Right ventricle myocardium superior (tissue), 1 donor: ENCODE results near the gene PNPLA7. TPM values are rescaled to one million over a fixed set of nuclear protein-coding genes. Genes with fewer than 3 reads are reported as not detected.
"Not testable (repeated sequence)": the region's sequence is repeated elsewhere in the genome, so short reads cannot be mapped to it uniquely, and the experiment has no call there.

Experiments used
- ATAC-seq: fragments of 200-7000 bp; cut with Tn5 transposase; one replicate; pipeline ENCODE4 v1.9.1; 2020; ENCODE audit warnings: mild to moderate bottlenecking; ENCODE audit not compliant: poor library complexity
- DNase-seq: peaks from one replicate; pipeline ENCODE4 v3.0.0-alpha.2; 2020
- intact Hi-C: fragments of 100-400 bp; cut with DNase I; formaldehyde crosslinking; loops from one replicate; pipeline ENCODE4 v1.11.2; 2022
- long read RNA-seq: library from polyadenylated mRNA; unstranded; transcript quantifications from one replicate; pipeline ENCODE4 v2.0.0, GENCODE V29; 2021
- total RNA-seq: library from RNA; stranded (reverse); fragmentation: NEBNext Ultra II Directional; extraction: Animal tissue kit (Norgen Biotek cat#: 25700); gene quantifications from one replicate; pipeline ENCODE4 v1.2.1, GENCODE V29; 2021
- donor health status: DM: no; HTN: yes; CAD: no; lungs with severe emphysema.

Gene PNPLA7
- total RNA-seq = 12.2 TPM
- long read RNA-seq, partial matches to known transcripts = 17 of 25 reads
- long read RNA-seq, other reads (novel, unspliced or antisense) = 8 of 25 reads

DNA sequence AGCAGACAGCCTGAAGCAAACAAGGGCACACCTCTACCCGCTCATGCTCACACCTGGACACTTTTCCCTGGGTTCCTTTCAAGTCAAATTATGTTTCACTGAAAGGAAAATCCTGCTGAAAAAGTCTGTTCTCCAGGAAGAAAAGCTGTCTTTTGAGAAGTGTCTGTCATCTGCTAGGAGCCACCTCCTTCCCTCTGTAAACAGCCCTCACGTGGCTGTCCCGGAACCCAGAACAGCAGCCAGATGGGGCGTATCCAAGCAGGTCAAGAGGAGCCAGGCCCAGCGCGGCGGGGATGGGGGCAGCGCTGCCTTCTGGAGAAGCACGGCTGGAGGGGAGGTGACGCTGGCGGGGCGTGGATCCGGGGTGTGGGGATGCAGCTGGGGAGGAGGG, at the start of gene PNPLA7:
Gene PNPLA7 (minus strand): TSS at position 172 of the 391 bp plus-strand sequence. CDS start 205 bp downstream, outside the sequence.
- ATAC-seq = peak; percentile 85
- intact Hi-C loops = no loop called here
- DNase-seq = peak; percentile 94

DNA sequence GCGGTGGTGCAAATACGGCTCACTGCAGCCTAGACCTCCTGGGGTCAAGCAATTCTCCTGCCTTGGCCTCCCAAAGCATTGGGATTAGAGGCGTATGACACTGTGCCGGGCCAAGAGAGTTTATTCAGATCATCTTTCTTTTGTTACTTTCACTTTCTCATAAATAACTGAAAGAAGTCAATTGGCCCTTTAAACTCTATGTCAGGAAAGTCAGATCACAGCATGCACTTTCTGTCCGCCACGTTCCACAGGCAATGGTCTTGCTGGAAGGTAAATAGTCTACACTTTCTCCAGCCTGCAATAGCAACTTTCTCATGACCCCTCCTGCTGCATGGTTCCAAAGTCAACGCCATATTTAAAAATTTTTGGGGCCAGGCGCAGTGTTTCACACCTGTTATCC, 48.7 kb upstream of the PNPLA7 start:
- DNase-seq (no peak), ATAC-seq (no peak)
- intact Hi-C loops = no loop called here

DNA sequence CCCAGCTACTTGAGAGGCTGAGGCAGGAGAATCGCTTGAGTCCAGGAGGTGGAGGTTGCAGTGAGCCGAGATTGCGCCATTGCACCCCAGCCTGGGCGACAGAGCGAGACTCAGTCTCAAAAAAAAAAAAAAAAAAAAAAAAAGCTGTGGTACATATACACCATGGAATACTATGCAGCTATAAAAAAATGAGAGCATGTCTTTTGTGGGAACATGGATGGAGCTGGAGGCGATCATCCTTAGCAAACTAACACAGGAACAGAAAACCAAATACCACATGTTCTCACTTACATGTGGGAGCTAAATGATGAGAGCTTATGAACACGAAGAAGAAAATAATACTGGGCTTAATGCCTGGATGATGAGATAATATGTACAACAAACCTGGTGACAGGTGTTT, 46.4 kb upstream of the PNPLA7 start:
- intact Hi-C loops, DNase-seq, ATAC-seq: not testable (repeated sequence)

DNA sequence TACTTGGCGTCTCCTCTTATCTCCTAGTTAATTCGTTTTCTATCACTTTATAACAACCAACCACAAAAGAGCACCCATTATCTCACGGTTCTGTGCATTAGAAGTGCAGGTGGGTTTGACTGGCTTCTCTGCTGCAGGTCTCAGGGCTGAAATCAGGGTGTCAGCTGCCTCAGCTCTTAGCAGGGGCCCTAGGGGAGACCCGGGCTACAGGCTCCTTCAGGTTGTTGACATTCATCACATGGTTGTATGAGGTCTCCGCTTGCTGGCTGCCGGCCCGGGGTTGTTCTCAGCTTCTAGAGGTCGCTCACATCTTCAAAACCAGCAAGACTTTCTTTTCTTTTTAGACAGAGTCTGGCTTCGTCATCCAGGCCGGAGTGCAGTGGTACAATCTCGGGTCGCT, 43.0 kb upstream of the PNPLA7 start:
- no peak for ATAC-seq
- DNase-seq = peak; percentile 34
- intact Hi-C loops = no loop called here

DNA sequence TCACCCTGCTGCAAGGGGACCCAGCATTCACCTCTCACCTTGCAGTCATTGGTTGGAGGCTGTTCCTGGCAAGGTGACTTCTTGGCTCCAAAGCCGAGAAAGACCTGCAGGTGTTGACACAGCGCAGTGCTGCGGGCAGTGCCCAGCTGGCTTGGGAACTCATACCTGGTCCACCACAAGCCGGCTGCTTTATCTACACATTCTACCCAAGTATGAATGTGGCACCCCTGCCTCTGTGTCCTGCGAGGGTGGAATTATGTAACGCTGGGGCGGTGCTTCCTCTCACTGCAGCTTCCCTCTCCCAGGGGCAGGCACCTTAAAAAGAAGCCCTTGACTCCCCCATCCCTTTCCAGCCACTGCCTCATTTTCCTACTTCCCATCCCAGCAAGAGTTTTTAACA, 42.6 kb upstream of the PNPLA7 start:
- intact Hi-C loops = no loop called here
- no peak for ATAC-seq
- peak; percentile 31 for DNase-seq

DNA sequence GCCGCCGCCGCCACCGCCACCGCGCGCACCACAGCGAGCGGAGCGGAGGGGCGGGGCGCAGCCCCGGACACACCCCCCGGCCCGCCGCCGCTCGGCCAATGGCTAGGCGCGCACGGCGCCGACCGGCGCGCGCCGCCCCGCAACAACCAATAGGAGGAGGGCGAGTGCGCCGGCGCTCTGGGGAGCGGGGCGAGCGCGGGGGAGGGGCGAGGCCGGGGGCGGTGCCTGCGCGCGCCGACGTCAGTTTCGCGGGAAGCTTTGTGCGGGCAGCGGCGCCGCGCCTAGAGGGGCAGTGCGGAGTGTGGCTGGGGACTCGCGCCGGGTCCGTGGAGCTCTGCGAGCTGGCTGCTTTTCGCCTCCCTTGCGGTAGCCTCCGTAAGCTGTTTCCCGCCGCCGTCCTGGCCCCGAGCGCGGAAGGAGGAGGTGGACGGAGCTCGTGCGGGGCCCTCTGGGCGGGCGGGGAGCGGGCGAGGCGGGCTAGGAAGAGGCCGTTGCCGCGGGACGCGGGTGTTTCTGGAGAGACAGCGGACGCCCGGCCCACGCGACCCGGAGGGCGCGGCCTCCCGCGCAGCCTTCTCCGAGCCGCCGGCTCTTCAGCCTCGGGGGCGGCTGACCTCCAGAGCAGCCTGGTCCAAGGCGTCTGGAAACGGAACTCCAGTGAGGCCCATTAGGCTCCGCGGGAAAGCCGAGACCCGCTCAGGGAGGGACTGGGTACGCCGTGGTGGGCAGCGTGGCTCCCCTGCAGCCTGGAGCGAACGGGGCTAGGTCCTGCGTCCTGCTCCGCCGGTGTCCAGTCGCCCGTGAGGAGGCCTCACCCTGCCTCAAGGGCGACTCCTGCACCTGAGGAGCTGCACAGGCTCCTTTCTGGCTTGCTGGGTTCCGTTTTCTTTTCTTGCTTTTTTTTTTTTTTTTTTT, 40.5 kb upstream of the PNPLA7 start, which contains the start of gene ZMYND19:
Gene ZMYND19 (minus strand): TSS at position 44 of the 915 bp plus-strand sequence. CDS start 249 bp downstream, outside the sequence.
- intact Hi-C loops = no loop called here

DNA sequence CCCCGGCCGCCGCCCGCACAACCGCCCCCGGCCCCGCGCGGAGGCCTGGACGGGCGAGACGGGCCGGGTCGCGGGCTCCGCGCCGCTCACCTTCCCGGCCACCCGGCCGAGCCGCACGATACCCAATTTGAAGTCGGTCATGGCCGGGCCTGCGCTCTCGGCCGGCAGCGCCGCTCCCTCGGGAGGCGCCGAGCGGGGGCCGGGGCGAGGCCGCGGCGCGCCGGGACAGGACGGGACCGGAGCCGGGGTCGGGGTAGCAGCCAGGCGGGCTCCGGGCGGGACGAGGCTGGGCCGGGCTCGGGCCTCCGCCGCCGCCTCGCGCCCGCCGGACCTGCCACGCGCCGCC, 39.9 kb upstream of the PNPLA7 start:
- intact Hi-C loops = no loop called here
- DNase-seq = no peak
- ATAC-seq = no peak

More for the DNA sequence above, 40.5 kb upstream of the PNPLA7 start, which contains the start of gene ZMYND19:
- peak; percentile 100 for ATAC-seq
- peak; percentile 94 for DNase-seq

DNA sequence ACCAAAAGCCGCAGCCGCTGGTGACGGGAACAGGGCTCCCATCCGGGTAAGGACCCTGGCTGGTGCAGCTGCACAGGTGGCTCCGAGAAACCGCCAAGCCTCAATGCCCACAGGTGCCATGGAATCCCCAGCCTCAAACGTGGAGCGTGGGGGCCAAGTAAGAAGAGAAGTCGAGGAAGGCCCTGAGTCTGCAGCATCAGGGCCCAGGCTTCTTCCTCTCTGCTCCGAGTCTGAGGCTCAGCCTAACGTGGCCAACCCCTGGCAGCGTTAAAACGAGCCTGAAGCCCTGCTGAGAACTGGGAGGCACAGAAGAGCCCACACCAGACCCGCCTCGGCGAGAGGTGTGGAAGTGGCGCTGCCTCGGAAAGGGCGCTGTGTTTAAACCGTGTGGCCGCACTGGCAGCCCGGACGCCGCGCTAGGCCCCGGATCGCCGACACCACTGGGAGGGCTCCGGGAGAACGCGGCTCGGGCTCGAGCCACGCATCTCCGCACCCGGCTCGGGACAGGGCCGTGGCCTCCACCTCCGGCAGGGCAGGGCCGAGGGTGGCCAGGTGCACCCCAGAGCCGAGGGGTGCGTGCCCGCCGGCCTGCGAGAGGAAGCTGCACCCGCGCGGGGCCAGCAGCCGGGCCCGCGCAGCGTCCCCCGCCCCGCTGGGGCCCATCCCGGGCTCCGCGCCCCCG, 39.4 kb upstream of the PNPLA7 start:
- peak; percentile 53 for DNase-seq
- intact Hi-C loops = no loop called here
- ATAC-seq = no peak

DNA sequence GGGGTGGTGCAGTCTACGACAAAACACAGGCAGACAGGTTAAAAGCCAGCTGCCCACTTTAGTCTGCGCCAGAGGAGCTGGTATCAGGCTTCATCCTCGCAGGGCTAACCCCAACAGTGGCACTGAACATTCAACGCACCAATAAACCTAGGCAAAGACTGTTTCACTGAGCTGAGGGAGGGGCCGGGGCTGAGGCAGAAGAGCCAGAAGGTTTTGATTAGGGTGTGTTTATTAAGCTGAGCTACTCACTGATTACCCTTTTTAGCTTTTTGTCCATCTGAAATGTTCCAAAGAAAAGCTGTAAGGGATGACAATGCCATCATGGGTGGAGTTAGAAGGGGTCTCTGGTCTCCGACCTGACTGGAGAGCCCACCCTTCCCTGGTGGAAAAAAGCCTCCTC, 38.7 kb upstream of the PNPLA7 start:
- ATAC-seq (no peak), DNase-seq (no peak)
- intact Hi-C loops = no loop called here

DNA sequence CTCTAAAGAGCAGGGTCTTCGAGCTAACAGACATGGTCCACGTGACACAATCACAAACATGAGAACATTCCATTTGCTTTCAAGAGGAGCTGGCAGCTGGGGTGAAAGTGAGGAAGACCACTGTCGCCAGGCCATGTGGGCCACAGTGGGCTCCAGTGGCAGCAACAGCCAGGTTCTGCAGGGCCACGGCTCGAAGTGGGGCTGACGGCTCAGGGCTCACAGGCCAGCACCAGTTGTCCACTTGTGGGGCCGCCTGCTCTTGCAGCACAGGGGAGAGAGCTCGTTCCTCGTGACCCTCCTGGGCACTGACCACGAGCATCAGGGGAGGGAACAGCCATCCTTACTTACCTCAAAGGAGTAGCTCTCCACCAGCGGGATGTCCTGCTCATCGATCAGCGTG, 38.1 kb upstream of the PNPLA7 start:
- intact Hi-C loops = no loop called here
- ATAC-seq (no peak), DNase-seq (no peak)

DNA sequence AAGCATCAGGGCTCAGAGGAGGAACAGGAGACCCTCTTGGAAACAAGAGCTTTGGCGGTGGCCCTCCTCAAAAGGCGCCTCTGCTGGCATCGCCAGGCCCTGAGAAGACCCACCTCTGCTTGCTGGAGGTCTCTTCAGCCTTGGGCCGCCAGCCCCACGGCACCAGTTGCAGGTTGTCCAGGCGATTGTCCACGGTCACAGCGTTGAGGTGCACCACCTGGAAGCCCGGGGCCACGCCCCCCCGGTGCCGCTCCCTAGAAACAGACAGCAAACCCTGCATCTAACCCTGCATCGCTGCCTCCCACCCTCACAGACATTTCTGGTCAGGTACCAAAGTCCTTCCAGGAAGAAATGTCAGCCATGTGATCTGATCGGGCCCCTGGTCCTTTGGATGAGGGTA, 36.7 kb upstream of the PNPLA7 start:
- ATAC-seq (no peak), DNase-seq (peak; percentile 39)
- intact Hi-C loops = no loop called here

DNA sequence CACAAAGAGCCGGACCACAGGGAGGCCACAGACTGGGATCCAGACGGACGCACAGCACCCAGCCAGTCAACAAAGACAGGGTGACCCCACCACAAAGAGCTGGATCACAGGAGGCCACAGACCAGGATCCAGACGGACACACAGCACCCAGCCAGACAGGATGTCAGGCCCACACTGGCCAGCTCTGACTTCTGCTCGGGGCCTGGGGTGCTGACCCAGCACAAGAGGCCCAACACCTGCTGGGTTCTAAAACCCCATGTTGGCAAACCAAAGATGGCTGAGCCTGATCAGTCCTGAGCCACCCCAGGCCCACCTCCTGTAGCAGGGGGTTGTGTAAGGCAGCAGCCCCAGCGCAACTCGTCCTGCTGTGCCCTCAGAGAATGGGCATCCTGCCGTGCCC, 33.8 kb upstream of the PNPLA7 start:
- intact Hi-C loops = no loop called here
- DNase-seq (no peak), ATAC-seq (no peak)

DNA sequence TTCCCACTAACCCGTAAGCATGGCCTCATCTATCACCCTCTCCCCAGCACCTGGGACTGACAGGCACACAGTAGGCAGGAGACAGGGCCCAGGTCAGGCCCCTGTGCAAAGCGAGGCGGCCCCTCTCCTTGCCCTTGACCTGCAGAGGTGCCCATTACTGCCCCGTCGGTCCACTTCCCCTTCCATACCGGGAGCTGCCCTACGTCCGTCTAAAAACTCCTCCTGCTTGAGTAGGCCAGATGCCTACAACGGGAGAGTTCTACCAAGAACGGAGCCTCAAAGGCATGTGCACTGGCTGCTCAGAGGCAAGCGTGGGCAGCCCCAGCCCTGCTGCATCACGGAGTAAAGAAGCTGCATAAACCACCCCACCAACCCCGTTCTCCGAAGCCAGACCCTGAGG, 33.1 kb upstream of the PNPLA7 start:
- intact Hi-C loops = no loop called here
- DNase-seq (no peak), ATAC-seq (no peak)

DNA sequence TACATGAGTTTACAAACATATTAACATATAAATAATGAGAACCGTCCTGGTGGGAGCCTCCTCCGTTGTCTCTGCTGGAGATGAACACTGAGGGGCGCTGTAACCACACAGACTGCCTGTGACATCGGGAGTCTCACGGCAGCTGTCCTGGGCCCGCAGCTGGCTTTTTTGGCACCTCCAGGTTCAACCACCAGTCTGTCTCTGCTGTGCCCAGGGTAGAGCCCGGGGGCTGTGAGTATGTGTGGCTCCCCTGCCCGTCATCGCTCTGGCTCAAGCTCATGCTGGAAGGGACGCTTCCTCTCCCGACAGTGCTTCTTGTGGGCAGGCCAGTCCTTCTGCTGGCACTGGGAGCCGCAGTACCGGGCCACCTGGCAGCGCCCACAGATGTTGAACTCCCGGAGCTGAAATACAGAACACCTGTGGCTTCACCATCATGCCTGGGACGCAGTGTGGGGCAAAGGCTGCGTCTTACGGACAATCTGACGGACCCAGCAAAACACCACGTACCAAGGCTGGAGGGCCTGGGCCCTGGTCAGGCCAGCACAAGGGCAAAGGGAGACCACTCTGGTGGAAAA, 32.2 kb upstream of the PNPLA7 start:
- ATAC-seq (no peak), DNase-seq (no peak)
- intact Hi-C loops = no loop called here

DNA sequence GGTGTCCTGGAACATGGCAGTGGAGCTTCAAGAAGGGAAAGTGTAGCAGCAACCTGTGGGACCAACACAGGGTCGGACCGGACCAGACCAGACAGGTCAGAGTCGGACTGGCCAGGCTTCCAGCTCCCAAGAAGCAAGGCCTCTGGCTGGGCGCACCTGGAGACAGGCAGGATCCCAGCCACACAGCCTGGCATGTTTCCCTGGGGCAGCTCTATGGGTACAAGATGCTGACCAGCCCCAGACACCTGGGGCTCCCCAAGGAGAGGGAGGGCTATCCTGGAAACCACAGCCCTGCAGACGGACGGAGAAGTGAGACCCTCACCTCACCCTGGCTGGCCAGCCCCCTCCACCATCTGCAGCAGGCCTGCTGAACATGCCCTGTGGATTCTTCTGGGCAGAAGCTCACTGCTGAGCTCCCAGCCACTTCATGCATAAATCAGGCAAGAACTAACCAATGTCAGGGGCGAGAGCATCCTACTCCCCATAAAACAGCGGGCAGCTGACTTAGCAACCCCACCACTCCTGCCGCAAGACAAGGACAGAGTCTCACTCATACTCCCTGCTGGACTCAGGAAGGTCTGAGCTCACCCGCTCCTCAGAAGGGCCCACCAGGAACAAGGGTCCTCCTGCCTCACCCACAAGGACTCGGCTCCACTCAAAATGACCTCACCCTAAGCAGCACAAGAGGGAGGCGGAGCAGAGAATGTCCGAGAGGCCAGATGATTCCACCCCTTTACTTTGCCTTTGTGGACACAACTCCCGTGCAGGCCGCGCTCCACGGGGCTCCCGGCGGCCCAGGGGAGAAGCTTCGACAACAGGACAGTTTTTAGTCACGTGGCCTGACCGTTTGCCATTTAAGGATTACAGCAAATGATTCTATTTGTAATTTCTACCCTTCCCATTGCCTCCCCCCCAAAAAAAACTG, 31.4 kb upstream of the PNPLA7 start:
- no peak for DNase-seq
- no peak for ATAC-seq
- intact Hi-C loops = no loop called here

DNA sequence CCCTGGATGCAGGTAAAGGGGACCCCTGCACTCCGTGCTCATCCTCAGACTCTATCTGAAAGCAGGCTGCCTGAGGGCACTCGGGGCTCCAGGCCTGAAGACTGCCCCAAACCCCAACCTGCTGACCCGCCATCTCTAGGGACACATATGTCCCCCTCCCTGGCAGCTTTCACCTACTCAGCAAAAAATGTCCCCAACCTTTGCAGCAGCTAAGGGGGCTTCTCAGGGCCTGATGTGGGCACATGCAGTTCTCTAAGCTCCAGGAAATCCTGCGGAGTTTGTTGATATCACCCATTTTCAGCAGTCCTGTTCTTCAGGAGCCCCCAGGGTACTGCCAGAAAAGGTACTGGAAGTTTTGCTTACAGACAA, 30.7 kb upstream of the PNPLA7 start:
- ATAC-seq = no peak

DNA sequence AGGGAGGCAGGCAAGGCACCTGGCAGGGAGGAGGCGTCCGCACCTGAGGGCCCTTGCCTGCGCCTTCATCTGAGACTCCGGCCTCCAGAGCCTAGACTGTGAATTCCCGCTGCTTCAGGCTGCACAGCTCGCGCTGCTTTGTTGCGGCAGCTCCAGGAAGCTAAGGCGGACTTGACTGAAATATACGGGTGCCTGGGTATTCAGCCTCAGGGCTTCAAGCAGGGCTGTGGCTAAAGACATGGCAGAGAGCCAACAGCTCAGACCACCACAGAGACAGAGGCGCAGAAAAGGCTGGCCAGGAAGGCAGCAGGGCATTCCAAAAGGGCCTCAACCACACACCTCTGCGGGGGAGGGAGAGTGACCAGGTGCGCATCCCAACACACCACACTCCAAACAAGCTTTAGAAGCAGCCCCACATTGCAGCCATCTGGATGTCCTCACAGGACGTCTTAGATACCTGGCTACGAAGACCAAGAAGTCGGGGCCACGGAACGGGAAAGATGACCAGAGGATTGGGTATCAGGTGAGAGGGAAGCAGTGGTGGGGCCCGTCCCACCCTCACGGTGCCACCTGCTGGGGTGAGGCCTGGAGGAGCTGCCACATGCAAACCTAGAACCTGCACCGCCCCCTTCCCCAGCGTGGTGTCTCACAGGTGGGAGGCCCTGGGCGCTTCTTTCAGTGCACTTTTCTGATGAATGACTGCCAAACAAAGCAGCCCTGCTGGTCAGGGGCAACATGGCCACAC, 30.2 kb upstream of the PNPLA7 start:
- DNase-seq (no peak), ATAC-seq (no peak)
- intact Hi-C loops = no loop called here

More for the DNA sequence above, 30.7 kb upstream of the PNPLA7 start:
- intact Hi-C loops = no loop called here
- no peak for DNase-seq

DNA sequence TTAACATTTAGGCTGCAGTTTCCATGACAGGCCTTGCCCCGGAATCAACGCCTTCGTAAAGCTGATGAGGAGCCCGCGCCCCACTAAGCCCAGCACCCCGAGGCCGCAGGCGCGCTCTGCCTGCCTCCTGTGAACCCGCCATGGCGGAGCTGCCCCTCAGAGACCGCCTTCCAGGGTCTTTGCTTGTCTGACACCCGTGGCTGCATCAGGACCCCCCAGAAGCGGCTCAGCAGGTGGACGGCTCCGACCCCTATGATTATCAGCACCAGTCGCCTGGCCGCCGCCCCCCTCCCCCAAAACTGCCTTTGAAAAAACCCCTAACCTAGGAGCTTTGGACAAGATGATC, 29.0 kb upstream of the PNPLA7 start:
- intact Hi-C loops = no loop called here
- ATAC-seq = no peak
- no peak for DNase-seq
